ENCODE data around the gene CSRP2. TPM values are rescaled to one million over a fixed set of nuclear protein-coding genes. Genes with fewer than 3 reads are reported as not detected.

Gene CSRP2
- total RNA-seq, 1 experiment from 2014 or later: 158 TPM

GRCh38 chr12:76813972-76814371 lies 64.8 kb downstream of the CSRP2 start:
- no peaks in the 10 kb centered on the region for H3K9me3 Mint-ChIP-seq
- no peaks in the 10 kb centered on the region for H3K79me2 ChIP-seq (ENCODE audit: insufficient read depth, low read length)
- no peak overlapping the region for H3K9ac ChIP-seq (ENCODE audit: extremely low read depth, insufficient read length, low read length)
- no peak overlapping the region for H3K23ac ChIP-seq (ENCODE audit: insufficient read length, low read depth, low read length)
- no peak overlapping the region for H4K8ac ChIP-seq (replicated peaks; ENCODE audit: insufficient read length, low read depth, low read length)
- H3K27me3 Mint-ChIP-seq (ENCODE audit: low read depth): no peaks in the 10 kb centered on the region
- H4K20me1 ChIP-seq (ENCODE audit: control insufficient read depth, insufficient read depth, insufficient read length): no peaks in the 10 kb centered on the region
- WGBS (ENCODE audit: extremely low coverage, insufficient read length, low lambda C conversion rate): 100% methylated on average over 1 of the region's 4 CpGs
- H2AK5ac ChIP-seq (ENCODE audit: insufficient read length, low read length): no peak overlapping the region
- no peak overlapping the region for H2BK120ac ChIP-seq (ENCODE audit: low read depth, low read length, poor library complexity, severe bottlenecking)
- H3T11ph ChIP-seq (ENCODE audit: low read length): no peak overlapping the region
- H3K4me1 ChIP-seq (ENCODE audit: insufficient read depth, low read length): no peaks in the 10 kb centered on the region
- H4K91ac ChIP-seq (ENCODE audit: insufficient read length, low read depth, low read length): no peak overlapping the region
- H3K14ac ChIP-seq (ENCODE audit: insufficient read depth, low read length): no peak overlapping the region
- H3K56ac ChIP-seq (ENCODE audit: insufficient read length, low read depth, low read length): no peak overlapping the region
- peaks cover 0 to 15% (median 14%) of the 10 kb centered on the region in 3 experiments; a peak in 5 of 7 replicates for H3K36me3 Mint-ChIP-seq (ENCODE audit: insufficient read depth in 1 of 3, low read depth in 3 of 3)
- no peaks in the 10 kb centered on the region for H3K27me3 ChIP-seq (ENCODE audit: insufficient read depth, low read length)
- no peak overlapping the region for H3K4me2 ChIP-seq (ENCODE audit: insufficient read depth, insufficient read length, low read length)
- TF ChIP-seq CTCF (conservative IDR thresholded peaks at IDR 0.05): no peak
- DNase-seq: no peak
- H2BK5ac ChIP-seq (ENCODE audit: insufficient read length, low read length): no peak overlapping the region
- H3K18ac ChIP-seq (ENCODE audit: insufficient read length, low read depth, low read length): no peak overlapping the region
- H3K23me2 ChIP-seq (ENCODE audit: insufficient read length, low read depth, low read length, poor library complexity, severe bottlenecking): no peaks in the 10 kb centered on the region
- H3K27ac ChIP-seq (ENCODE audit: insufficient read length, low read depth, low read length): no peak overlapping the region
- H3K9me3 ChIP-seq (ENCODE audit: control insufficient read depth, low read depth, low read length): no peaks in the 10 kb centered on the region
- no peak overlapping the region for H4K5ac ChIP-seq (ENCODE audit: insufficient read length, low read depth, low read length)
- H2BK12ac ChIP-seq (ENCODE audit: insufficient read length, low read depth, low read length): no peak overlapping the region
- H2BK15ac ChIP-seq (ENCODE audit: low read depth, low read length): no peak overlapping the region
- no peaks in the 10 kb centered on the region for H3K79me1 ChIP-seq (ENCODE audit: insufficient read depth, low read depth, low read length, poor library complexity, severe bottlenecking)
- H2AFZ ChIP-seq (ENCODE audit: low read length): no peak overlapping the region
- H3K4me1 Mint-ChIP-seq: no peaks in the 10 kb centered on the region
- no peak overlapping the region for H2BK20ac ChIP-seq (ENCODE audit: low read depth, low read length, poor library complexity, severe bottlenecking)
- no peak overlapping the region for H3K4ac ChIP-seq (ENCODE audit: low read depth, low read length)
- no peak overlapping the region for H3K4me3 Mint-ChIP-seq
- no peak overlapping the region for H3K27ac Mint-ChIP-seq

Data from H9 (cell line).